ENCODE data around the gene PPP1R14C. TPM values are rescaled to one million over a fixed set of nuclear protein-coding genes. Genes with fewer than 3 reads are reported as not detected.

PPP1R14C gene
- total and polyA plus RNA-seq, 2 of the 13 experiments (the other 11 are each of a cell fraction or from before 2014, with no cell fraction given): not detected

DNA sequence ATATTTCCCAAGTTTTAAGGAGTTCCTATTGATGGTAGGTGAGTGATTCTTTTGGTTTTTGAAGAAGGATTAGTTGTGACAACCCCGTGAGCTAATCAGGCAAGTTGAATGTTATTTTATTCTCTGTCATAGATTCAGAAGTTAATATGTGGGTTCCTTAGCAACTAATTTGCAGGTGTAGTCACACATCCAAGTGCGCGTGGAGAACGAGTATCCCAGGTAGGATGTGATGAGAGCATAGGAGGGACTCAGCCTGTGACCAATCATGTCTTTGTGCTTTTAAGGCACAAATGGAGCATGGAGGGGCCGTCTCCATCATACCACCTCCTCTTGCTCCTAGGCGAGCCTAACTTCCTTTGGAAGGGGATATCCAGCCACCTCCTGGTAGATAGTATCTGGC lies 41.1 kb downstream of the PPP1R14C start (continued):
- TF ChIP-seq, protein P1, sequence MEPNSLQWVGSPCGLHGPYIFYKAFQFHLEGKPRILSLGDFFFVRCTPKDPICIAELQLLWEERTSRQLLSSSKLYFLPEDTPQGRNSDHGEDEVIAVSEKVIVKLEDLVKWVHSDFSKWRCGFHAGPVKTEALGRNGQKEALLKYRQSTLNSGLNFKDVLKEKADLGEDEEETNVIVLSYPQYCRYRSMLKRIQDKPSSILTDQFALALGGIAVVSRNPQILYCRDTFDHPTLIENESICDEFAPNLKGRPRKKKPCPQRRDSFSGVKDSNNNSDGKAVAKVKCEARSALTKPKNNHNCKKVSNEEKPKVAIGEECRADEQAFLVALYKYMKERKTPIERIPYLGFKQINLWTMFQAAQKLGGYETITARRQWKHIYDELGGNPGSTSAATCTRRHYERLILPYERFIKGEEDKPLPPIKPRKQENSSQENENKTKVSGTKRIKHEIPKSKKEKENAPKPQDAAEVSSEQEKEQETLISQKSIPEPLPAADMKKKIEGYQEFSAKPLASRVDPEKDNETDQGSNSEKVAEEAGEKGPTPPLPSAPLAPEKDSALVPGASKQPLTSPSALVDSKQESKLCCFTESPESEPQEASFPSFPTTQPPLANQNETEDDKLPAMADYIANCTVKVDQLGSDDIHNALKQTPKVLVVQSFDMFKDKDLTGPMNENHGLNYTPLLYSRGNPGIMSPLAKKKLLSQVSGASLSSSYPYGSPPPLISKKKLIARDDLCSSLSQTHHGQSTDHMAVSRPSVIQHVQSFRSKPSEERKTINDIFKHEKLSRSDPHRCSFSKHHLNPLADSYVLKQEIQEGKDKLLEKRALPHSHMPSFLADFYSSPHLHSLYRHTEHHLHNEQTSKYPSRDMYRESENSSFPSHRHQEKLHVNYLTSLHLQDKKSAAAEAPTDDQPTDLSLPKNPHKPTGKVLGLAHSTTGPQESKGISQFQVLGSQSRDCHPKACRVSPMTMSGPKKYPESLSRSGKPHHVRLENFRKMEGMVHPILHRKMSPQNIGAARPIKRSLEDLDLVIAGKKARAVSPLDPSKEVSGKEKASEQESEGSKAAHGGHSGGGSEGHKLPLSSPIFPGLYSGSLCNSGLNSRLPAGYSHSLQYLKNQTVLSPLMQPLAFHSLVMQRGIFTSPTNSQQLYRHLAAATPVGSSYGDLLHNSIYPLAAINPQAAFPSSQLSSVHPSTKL (CRISPR knock-in tag; IDR thresholded peaks at IDR 0.05): no peak

GRCh38 chr6:150184850-150185731 lies 42.2 kb downstream of the PPP1R14C start:
- ChIA-PET CTCF (ENCODE audit: low intra/inter-chr PET ratio, low total read pairs) (no interaction called here), POLR2A (no interaction called here)
- Histone ChIP-seq H3K9ac (ENCODE audit: insufficient read depth, low read depth, low read length) (no peak overlapping the region), H3K27ac (ENCODE audit: extremely low read length, insufficient read depth, low read length) (no peak overlapping the region), H3K4me2 (ENCODE audit: low read depth, low read length) (no peak overlapping the region), H3K4me3 (replicated peaks in 1 of 3; ENCODE audit: insufficient read depth in 1 of 3, low read depth in 2 of 3, low read length in 3 of 3) (no peak overlapping the region), H3K79me2 (ENCODE audit: insufficient read depth, low read length) (no peaks in the 10 kb centered on the region), H2AFZ (ENCODE audit: low read length) (no peak overlapping the region), H3K27me3 (ENCODE audit: control insufficient read depth in 1 of 2, insufficient read depth in 2 of 2, low read length in 2 of 2) (no peaks in the 10 kb centered on the region; a peak in 1 of 5 replicates), H3K9me3 (ENCODE audit: low read length) (no peaks in the 10 kb centered on the region), H3K4me1 (ENCODE audit: insufficient read depth, low read length) (no peaks in the 10 kb centered on the region), H3K36me3 (replicated peaks in 1 of 2; ENCODE audit: control insufficient read depth in 1 of 2, insufficient read depth in 2 of 2, low read length in 2 of 2) (no peaks in the 10 kb centered on the region), H4K20me1 (ENCODE audit: insufficient read depth, low read length) (no peaks in the 10 kb centered on the region)
- no TSS peak for BruUV-seq (replicated peaks)
- in situ Hi-C loops (cut with HindIII; ENCODE audit: extremely low pct_ligation_motif_present, low pct_unique_long_range_greater_than_20kb) (no loop called here), intact Hi-C loops (cut with micrococcal nuclease; ENCODE audit: unreplicated experiment) (loop anchor here (1.0 kb wide), 1 partner anchor 11 kb away; no protein-coding TSS in a partner anchor)
- peak; percentile 47; the same call in 2 of the 3 replicates for ATAC-seq
- no peak for FAIRE-seq
- 20% methylated on average over 10 of the region's 10 CpGs for WGBS (ENCODE audit: low lambda C conversion rate)
- no peak for DNase-seq (ENCODE audit: low spot score)
- TF ChIP-seq THYN1 (CRISPR knock-in tag; IDR thresholded peaks at IDR 0.05; ENCODE audit: borderline replicate concordance, low read depth) (no peak), ZMAT5 (CRISPR knock-in tag; IDR thresholded peaks at IDR 0.05; ENCODE audit: borderline replicate concordance, low read depth) (no peak), ZNF652 (CRISPR knock-in tag; IDR thresholded peaks at IDR 0.05; ENCODE audit: borderline replicate concordance, low read depth) (peak; percentile 54; the same call in 1 of the 2 replicates), MYNN (CRISPR knock-in tag; IDR thresholded peaks at IDR 0.05; ENCODE audit: low read depth) (no peak), ZSCAN21 (CRISPR knock-in tag; IDR thresholded peaks at IDR 0.05; ENCODE audit: borderline replicate concordance) (no peak), RFX5 (IDR thresholded peaks at IDR 0.05; ENCODE audit: low read depth, low read length) (no peak), ZNF343 (CRISPR knock-in tag; IDR thresholded peaks at IDR 0.05) (no peak), HNF4A (CRISPR knock-in tag; IDR thresholded peaks at IDR 0.05) (peak; percentile 25; the same call in 1 of the 2 replicates), DR1 (CRISPR knock-in tag; IDR thresholded peaks at IDR 0.05) (no peak)
- TF ChIP-seq, protein P2, sequence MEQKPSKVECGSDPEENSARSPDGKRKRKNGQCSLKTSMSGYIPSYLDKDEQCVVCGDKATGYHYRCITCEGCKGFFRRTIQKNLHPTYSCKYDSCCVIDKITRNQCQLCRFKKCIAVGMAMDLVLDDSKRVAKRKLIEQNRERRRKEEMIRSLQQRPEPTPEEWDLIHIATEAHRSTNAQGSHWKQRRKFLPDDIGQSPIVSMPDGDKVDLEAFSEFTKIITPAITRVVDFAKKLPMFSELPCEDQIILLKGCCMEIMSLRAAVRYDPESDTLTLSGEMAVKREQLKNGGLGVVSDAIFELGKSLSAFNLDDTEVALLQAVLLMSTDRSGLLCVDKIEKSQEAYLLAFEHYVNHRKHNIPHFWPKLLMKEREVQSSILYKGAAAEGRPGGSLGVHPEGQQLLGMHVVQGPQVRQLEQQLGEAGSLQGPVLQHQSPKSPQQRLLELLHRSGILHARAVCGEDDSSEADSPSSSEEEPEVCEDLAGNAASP (CRISPR knock-in tag; IDR thresholded peaks at IDR 0.05; ENCODE audit: borderline replicate concordance): no peak
- TF ChIP-seq, protein P3, sequence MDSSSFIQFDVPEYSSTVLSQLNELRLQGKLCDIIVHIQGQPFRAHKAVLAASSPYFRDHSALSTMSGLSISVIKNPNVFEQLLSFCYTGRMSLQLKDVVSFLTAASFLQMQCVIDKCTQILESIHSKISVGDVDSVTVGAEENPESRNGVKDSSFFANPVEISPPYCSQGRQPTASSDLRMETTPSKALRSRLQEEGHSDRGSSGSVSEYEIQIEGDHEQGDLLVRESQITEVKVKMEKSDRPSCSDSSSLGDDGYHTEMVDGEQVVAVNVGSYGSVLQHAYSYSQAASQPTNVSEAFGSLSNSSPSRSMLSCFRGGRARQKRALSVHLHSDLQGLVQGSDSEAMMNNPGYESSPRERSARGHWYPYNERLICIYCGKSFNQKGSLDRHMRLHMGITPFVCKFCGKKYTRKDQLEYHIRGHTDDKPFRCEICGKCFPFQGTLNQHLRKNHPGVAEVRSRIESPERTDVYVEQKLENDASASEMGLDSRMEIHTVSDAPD (CRISPR knock-in tag; IDR thresholded peaks at IDR 0.05): no peak

All from HepG2 (cell line).